VCaP (cell line): ENCODE data around the gene SLC45A2.

Experiments used
- H3K27ac ChIP-seq: fragments of 450-650 bp; 2 replicates; pipeline ENCODE4 v1.5.1; 2017
- CTCF ChIP-seq: fragments of 450-650 bp; conservative IDR thresholded peaks from 2 replicates; pipeline ENCODE4 v1.5.1; 2017; ENCODE audit warnings: mild to moderate bottlenecking, moderate library complexity

SLC45A2 gene

GRCh38 chr5:34013547-34013946, 29.1 kb upstream of the SLC45A2 start:
- no peak for TF ChIP-seq CTCF
- no peak overlapping the region for H3K27ac ChIP-seq

GRCh38 chr5:34012791-34013190, 28.3 kb upstream of the SLC45A2 start:
- H3K27ac ChIP-seq: no peak overlapping the region
- TF ChIP-seq CTCF: no peak

GRCh38 chr5:34011536-34011935, 27.0 kb upstream of the SLC45A2 start:
- TF ChIP-seq CTCF: no peak
- no peak overlapping the region for H3K27ac ChIP-seq

- H3K27ac ChIP-seq: peak overlapping the region; percentile 97
Measured at GRCh38 chr5:34010146-34010545, 25.7 kb upstream of the SLC45A2 start.

- TF ChIP-seq CTCF: no peak
- peak overlapping the region; percentile 97 for H3K27ac ChIP-seq
Measured at GRCh38 chr5:34009610-34010009, 25.1 kb upstream of the SLC45A2 start.

- no peak for TF ChIP-seq CTCF
- peak overlapping the region; percentile 97 for H3K27ac ChIP-seq
Measured at GRCh38 chr5:34008802-34009201, 24.3 kb upstream of the SLC45A2 start.

- 0 out of 2 replicates have a peak, but pooled peaks have one; percentile 8 for TF ChIP-seq CTCF
- H3K27ac ChIP-seq: peak within 1 kb of the TSS; percentile 97
Measured at GRCh38 chr5:34007621-34008600, 23.4 kb upstream of the SLC45A2 start, which contains the start of gene AMACR. Gene AMACR, minus strand, starts transcription at chr5:34008050. Its CDS starts 31 bp downstream, at chr5:34008019.

GRCh38 chr5:34007201-34007620, 22.7 kb upstream of the SLC45A2 start:
- H3K27ac ChIP-seq: peak overlapping the region; percentile 97
- TF ChIP-seq CTCF: no peak
